T1000 (cell line): Measurements from ENCODE around the gene STIM1.

ENCODE experiments used
- DNase-seq: peaks from one replicate; lab custom pipeline; 2025; ENCODE audit warnings: mixed read lengths; lab: John Stamatoyannopoulos, UW

Gene STIM1

DNA sequence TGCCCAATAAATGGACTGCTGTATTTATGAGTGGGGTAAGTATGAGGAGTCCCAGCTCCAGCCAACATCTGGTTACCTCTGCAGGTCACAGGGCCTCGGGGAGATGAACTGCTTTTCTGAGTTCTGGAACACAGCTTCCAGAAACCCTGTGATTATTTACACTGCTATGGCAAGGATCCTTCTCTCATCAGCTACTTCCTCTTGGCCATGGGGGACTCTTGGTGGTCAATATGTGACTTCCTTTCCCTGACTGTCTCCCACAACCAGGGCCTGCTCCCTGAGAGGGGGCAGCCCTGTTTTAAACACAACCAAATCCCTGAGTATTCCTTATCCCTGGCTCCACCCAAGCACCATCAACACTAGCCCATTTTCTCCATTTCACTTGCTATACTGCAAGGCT is 24.7 kb upstream of the STIM1 start:
- DNase-seq: no peak

DNA sequence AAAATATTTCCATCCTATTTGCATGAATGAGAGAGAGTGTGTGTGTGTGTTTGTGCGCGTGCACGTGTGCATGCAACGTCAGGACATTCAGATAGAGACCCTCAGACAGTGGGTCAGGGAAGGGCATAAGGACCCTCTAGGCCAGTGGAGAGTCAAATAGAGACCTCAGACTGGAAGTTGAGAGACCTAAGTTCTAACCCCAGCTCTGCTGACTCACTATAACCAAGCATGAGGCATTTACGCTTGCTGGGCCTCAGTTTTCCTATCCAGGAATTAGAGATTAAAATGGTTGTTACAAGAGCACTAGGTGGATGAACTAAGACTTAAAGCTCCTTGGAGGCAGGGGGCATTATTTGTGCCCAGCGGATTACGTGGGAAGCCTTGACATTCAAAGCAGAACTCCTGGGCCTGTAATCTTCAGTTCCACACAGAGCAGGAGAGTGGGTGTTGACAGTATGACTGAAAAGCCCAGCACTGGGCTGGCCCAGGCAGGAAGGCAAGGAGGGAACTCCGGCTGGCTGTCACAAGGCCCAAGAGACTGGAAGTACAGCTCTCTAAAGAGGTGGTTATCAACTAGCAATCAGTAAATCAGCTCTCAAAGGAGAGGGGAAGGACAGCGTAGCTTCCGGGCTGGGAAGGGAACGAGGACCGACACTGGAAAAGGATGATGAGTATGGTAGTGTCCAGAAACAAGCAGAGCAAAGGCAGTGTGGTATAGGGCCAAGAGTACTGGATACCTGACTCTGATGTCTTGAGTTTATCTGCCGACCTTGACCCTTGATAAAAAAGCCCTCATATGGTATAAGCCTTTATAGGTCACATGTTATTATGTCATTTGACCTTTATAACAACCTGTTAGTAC is 23.9 kb upstream of the STIM1 start:
- no peak for DNase-seq

DNA sequence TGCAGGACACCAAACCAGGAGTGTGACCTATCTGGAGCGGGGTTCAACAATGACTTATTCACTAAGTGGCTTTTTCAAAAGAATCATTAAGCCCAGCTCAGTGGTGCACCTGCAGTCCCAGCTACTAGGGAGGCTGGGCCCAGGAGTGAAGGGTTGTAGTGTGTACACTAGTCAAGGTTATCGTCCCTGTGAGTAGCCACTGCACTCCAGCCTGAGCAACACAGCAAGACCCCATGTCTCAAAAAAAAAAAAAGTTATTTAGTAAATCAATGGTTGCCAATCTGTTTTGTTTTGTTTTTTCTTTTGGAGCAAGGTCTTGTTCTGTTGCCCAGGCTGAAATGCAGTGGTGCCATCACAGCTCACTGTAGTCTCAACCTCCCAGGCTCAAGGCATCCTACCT is 22.6 kb upstream of the STIM1 start:
- no peak for DNase-seq

DNA sequence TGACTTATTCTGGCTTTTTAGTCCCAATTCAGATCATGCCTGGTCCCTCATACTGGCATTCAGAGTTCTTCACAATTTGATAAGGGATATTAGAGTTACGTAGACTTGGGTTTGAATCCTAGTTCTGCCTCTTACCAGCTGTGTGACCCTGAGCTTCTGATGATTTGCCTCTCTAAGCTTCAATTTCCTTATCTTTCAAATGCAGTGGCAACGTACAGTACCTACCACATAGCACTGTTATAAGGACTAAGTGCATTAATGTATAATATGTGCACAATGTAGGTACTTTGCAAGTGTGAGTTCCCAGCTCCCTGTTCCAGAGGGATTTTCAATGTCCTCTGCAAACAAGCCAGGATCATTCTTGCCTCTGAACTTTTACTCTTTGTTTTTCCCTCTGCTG is 22.0 kb upstream of the STIM1 start:
- no peak for DNase-seq

DNA sequence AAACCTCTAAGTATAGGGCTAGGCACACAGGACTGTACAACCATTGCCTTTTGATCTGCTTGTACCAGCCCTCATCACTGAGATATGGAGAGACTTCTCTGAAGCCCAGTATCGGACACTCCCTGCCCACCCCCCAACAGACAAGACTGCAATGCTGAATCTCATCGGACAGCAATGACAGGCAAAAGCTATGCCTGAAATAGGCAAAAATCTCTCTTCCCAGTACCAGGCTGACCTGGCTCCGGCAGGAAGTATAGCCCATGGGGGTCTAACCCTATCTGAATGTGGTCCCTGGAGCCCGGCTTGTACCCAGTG is 21.2 kb upstream of the STIM1 start:
- no peak for DNase-seq

DNA sequence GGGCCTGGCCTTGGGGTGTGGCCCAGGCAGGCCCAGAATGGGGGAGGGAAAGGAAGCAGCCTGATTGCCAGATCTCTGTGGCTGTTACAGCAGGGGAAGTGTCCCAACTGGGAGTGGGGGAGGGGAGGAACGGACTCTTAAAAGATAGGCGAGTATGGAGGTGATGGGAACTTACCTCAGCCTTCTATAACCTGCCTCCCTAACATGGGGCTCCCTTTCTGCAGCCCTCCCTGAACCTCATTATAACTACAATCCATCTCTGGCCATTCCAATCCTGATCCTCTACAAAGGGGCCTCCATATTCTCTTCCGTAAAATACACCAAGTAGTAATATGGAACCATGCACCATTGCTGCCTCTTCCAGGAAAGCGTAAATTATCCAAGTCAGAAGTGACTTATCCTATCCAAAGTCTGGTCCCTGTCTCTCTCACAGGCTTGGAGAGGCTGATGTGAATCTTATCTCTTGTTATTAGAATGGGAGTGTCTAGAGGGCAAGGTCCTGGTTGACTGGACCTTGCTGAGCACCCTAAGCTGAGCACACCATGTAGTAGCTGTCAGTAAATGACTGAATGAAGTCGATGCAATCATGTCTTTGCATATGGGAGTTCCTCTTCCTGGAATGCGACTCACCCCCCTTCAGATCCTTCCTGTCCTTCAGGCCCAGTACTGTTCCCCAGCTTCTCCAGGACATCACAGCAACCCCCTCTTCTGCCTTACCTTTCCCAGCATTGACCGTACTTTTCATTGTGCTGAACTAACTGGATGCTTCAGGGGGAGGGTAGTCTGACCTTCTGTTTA is 20.6 kb upstream of the STIM1 start:
- no peak for DNase-seq

DNA sequence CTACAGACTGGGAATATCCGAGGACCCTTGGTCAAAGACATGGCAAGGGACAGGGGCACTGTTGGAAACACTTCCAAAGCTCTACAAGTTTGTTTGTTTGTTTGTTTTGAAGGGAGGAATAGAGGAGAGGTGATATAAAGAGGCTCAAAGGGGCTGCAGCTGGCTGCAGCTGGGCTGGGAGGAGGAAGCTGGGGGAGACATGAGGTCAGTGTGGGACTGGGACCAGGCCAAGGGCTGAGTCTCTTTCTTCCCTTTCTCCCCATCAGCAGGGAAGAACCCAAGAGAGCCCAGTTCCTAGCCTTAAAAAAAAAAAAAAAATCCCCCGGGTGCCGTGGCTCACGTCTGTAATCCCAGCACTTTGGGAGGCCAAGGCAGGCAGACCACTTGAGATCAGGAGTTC is 19.7 kb upstream of the STIM1 start:
- DNase-seq: no peak

- no peak for DNase-seq
Observed at GRCh38 chr11:3836903-3837302, 18.6 kb upstream of the STIM1 start.

DNA sequence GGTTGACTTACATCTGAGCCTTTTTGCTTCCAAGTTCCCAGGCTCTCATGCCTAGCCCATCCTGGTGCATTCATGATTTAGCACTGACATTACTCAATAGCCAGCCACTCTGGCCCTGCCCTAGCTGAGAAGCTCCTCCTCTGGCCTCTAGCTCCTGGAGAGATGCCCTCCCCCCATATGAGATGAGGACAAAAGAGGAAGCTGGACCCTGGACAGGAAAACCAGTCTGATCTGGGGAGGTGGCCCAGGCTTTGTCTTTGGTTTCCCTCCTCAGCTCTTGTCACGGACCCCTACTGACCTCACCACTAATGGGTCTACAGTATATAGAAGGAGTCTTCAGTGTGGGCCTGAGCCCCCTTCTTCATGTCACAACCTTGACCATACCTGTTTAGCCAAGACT is 17.7 kb upstream of the STIM1 start:
- DNase-seq: no peak

DNA sequence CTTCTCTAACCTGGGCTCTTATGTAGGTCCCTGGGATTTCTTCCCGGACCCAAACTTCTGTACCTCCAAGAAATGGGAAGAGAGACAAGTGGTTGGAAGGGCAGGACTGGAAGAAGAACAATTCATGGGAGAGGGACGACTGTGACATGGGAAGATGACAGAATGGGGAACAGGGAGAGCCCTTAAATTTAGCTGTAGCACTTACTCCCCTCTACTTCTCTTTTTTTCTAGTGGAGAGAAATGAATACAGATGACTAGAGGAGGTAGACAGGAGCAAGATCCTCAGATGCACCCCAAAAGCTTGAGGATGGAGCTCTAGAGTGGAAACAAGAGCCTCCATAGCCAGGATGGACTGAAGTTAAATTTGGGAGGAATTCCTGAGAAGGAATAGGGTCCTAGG is 17.0 kb upstream of the STIM1 start:
- DNase-seq: no peak

DNA sequence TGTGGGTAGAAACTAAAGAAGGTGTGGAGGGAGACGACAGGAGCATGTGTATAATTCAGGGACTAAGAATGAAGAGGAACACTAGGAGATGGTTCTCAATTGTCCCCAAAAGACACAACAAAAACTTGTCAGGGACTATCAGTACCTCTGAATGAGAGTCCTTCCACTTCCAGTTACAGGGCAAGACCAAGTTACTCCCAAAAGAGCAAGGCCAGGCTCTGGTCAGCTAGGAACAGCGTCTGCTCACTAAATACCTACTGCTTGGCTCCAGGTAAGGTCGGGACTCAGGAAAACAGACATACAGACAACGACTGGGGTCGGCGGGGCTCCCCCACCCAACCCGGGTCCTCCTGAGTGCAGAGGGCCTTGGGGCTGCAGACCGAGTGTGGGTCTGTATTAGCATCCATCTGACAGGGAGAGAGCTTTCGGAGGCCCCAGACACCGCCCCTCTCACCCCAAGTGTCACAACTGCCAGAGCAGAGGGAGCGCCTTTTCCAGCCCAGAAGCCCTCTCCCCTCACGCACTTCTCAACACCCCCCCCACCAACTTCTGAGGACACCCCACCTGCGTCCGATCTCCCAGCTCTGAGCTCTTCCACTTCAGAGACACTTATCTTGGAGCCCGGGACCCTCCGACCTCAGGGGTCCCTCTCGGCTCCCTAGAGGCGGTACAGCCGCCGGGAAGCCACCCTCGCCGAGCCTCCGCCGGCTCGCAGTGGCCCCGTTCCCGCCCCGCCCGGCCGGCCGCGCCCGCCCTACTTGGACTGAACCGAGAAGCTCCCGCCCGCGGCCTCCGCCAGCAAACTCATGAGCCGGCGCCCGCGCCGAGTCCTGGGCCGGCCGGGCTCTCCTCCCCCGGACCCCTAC is 15.2 kb upstream of the STIM1 start:
- no peak for DNase-seq

GRCh38 chr11:3840870-3841425 is 14.5 kb upstream of the STIM1 start, which contains the start of gene RHOG:
Gene RHOG (minus strand): TSS chr11:3840959. CDS start chr11:3828138, 12,821 bp downstream.
- peak; percentile 75 for DNase-seq

DNA sequence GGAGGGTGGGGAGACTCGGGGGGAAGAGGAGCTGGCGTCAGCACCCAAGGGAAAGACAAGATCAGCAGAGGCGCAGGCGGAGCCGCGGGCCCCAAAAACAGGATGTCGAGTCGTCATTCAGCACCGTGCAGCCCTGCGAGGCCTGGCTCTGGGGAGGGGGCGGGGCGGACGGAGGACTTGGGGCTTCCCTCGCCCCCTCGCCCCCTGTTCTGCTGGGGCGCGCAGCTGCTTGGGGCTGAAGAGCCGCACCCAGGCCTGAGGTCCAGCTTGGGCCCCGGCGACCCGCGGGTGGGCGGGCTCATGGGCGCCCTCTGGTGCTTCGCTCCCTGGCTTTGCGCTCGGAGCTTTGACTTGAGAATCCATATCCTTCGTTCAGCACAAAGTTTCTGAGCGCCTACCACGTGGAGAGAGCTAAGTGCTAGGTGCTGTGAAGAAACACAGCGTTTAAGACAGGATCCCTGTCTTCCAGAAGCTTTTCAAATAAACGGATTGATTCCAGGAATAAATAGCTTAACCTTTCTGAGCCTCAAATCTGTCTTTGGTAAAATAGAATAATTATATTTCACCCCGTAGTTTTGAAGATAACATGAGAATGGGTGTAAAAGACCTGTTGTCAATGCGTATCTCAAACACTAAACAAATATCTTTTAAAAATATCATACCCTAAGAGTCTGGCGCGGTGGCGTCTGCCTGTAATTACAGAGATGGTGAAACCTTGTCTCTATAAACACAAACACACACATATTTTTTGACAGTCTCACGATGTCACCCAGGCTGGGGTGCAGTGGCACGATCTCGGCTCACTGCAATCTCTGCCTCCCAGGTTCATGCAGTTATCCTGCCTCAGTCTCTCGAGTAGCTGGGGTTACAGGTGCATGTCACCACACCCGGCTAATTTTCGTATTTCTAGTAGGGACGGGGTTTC is 13.8 kb upstream of the STIM1 start:
- DNase-seq: peak; percentile 82

DNA sequence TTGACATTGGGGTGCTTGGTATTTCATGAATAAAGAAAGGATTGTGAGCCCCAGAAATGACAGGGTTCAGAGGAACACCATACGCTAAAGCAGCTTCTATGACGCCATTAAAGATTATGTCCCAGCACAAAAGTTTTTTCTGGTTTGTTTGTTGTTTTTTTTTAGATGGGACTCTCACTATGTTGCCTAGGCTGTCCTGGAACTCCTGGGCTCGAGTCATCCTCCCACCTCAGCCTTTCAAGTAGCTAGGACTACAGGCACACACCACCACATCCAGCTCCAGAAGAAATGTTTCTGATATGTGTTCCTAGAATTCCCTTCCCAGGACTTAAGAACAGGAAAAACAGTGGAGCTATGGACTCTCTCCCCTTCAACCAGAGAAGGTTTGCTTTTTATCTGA is 12.1 kb upstream of the STIM1 start:
- DNase-seq: no peak

DNA sequence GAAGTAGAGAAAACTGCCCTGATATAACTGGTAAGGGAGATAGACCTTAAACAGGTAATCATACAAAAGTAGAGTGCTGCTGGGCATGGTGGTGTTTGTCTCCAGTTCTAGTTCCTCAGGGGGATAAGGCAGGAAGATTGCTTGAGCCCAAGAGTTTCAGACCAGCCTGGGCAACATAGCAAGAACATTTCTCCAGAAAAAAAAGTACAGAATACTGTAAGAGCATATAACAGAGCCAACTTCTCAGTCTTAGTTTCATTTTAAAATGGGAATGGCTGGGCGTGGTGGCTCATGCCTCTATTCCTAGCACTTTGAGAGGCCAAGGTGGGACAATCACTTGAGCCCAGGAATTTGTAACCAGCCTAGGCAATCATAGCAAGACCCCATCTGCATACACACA is 10.2 kb upstream of the STIM1 start:
- DNase-seq: no peak

- DNase-seq: no peak
Observed at GRCh38 chr11:3845670-3846069, 9.8 kb upstream of the STIM1 start.

- peak; percentile 15 for DNase-seq
Observed at GRCh38 chr11:3849297-3849874, 6.1 kb upstream of the STIM1 start.

DNA sequence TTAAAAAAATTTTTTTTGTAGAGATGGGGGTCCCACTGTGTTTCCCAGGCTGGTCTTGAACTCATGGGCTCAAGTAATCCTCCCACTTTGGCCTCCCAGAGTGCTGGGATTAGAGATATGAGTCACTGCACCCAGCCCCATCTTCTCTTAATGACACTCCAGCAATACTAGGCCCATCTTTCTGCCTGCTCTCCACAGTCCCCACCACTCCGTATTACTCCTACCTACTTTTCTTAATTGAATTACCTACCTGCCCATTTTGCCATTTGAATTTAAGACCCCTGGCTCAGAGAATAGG is 2.0 kb upstream of the STIM1 start:
- no peak for DNase-seq

GRCh38 chr11:3853899-3854659 is 1.4 kb upstream of the STIM1 start:
- no peak for DNase-seq

- no peak for DNase-seq
Observed at GRCh38 chr11:3854660-3854976, 846 bp upstream of the STIM1 start.
